Right ventricle myocardium superior (tissue), 1 donor: ENCODE measurements around the gene POU2AF1. TPM values are rescaled to one million over a fixed set of nuclear protein-coding genes. Genes with fewer than 3 reads are reported as not detected.

Source experiments
- ATAC-seq: fragments of 200-7000 bp; cut with Tn5 transposase; one replicate; pipeline ENCODE4 v1.9.1; 2020; ENCODE audit warnings: mild to moderate bottlenecking; ENCODE audit not compliant: poor library complexity
- DNase-seq: peaks from one replicate; pipeline ENCODE4 v3.0.0-alpha.2; 2020
- intact Hi-C: fragments of 100-400 bp; cut with DNase I; formaldehyde crosslinking; loops from one replicate; pipeline ENCODE4 v1.11.2; 2022
- long read RNA-seq: library from polyadenylated mRNA; unstranded; transcript quantifications from one replicate; pipeline ENCODE4 v2.0.0, GENCODE V29; 2021
- total RNA-seq: library from RNA; stranded (reverse); fragmentation: NEBNext Ultra II Directional; extraction: Animal tissue kit (Norgen Biotek cat#: 25700); gene quantifications from one replicate; pipeline ENCODE4 v1.2.1, GENCODE V29; 2021
- donor health status: DM: no; HTN: yes; CAD: no; lungs with severe emphysema.

The POU2AF1 gene, protein sequence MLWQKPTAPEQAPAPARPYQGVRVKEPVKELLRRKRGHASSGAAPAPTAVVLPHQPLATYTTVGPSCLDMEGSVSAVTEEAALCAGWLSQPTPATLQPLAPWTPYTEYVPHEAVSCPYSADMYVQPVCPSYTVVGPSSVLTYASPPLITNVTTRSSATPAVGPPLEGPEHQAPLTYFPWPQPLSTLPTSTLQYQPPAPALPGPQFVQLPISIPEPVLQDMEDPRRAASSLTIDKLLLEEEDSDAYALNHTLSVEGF
- total RNA-seq = 0.27 TPM
- long read RNA-seq = 0 reads

GRCh38 chr11:111378861-111379601 is at the start of gene POU2AF1:
POU2AF1 (minus strand) TSS chr11:111379275; CDS start chr11:111379177, 98 bp downstream.
- intact Hi-C loops = no loop called here
- ATAC-seq = peak; percentile 65
- DNase-seq = peak; percentile 46

- intact Hi-C loops = no loop called here
- no peak for ATAC-seq
These were observed 49.2 kb upstream of the POU2AF1 start for GRCh38 chr11:111428113-111428876.

GRCh38 chr11:111427471-111427912 is 48.4 kb upstream of the POU2AF1 start:
- no peak for DNase-seq
- intact Hi-C loops = no loop called here
- no peak for ATAC-seq

More at GRCh38 chr11:111428113-111428876, 49.2 kb upstream of the POU2AF1 start:
- DNase-seq = no peak

- ATAC-seq = no peak
These were observed 47.5 kb upstream of the POU2AF1 start for GRCh38 chr11:111426617-111427016.

DNA sequence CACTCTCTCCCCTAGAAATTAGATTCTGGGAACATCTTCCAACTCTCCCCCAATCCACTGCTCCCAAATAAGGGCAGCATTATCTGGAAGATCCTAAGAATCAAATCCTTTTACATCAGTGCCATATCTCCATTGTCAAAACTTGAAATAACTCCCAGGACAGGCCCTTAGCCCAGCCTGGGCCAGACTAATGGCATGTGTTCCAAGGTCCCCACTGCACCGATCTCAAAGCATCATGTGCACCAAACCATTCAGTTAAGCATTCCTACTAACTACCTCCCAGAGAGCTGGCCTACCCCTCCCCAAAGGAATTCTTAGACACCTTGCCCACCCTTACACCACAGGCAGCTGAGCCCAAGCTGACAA is 44.2 kb upstream of the POU2AF1 start:
- no peak for ATAC-seq
- intact Hi-C loops = loop anchor here (5.0 kb wide), 1 partner anchor 116 kb away; no protein-coding TSS in a partner anchor
- DNase-seq = no peak

More at GRCh38 chr11:111426617-111427016, 47.5 kb upstream of the POU2AF1 start:
- no peak for DNase-seq
- intact Hi-C loops = no loop called here

- intact Hi-C loops = loop anchor here (5.0 kb wide), 1 partner anchor 115 kb away; no protein-coding TSS in a partner anchor
- DNase-seq (peak; percentile 66), ATAC-seq (peak; percentile 90)
These were observed 43.6 kb upstream of the POU2AF1 start for GRCh38 chr11:111422494-111423249.

DNA sequence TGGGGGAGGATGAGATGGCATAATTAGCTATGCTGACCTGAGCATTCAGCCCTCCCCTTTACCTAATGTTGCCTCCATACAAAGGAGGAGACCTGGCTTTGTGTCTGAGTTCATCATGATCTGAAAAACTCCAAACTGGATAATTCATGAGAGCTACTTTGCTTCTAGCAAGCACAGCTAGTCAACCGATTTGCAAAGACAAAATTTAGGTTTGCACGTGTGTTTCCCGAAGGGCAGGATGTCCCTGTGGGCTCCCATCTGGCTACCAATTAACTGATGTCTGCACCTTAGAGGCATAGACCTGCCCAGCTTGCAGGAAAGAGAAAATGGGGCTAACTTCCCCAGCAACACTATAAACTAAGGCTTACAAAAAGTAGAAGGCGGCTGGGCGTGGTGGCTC is 42.2 kb upstream of the POU2AF1 start:
- ATAC-seq (no peak), DNase-seq (no peak)
- intact Hi-C loops = loop anchor here (5.0 kb wide), 1 partner anchor 114 kb away; no protein-coding TSS in a partner anchor

DNA sequence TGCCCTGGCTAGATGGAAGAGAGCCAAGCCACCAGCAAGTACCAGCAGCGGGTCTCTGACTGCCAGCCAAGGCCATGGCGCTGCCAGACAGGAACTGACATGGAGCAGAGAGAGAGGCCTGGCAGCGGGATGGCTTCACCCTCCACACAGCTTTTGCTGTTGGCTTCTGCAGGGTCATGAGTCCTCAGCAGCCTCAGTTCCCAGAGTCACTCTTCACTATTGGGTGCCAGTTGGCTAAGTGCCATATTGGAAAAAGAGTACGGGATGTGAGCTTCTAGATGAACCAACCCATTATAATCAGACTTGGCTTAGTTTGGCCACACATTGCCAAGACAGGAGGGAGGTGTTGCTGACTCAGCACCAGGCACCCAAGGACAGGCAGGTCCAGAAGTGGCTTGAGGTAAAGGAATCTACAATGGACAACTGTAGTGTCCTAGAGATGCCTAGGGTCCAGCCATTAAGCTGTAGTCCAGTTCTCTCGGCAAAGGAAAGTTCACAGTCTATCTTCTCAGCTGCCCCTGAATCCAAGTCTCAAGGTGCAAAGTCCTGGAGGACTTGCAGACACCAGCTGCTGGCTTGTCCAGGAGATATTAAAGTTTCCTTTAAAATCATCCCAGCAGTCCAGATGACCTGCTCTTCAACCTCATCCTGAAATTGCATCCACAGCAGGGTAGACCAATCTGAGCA is 40.7 kb upstream of the POU2AF1 start:
- ATAC-seq (no peak), DNase-seq (peak; percentile 49)
- intact Hi-C loops = loop anchor here (5.0 kb wide), 1 partner anchor 112 kb away; no protein-coding TSS in a partner anchor

DNA sequence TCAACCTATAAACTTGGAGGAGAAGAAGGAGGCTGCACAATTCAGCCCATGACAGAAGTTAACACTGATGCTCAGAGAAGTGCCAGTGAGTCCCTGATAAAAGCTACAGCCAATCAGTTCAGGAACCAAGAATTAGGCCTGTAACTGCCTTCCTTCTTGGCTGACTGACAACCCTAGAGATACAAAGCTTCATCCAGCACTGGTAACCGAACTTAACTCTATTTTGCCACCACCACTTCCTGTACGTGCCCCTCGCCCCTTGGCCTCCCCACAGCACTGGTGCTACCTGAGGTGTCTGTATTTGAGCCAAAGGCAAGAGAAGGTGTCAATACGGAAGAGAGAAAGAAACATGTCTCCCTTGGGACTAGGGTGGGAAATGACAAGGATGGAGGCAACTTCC is 40.1 kb upstream of the POU2AF1 start:
- ATAC-seq = no peak
- no peak for DNase-seq
- intact Hi-C loops = no loop called here

GRCh38 chr11:111418436-111418787 is 39.3 kb upstream of the POU2AF1 start:
- ATAC-seq (no peak), DNase-seq (no peak)
- intact Hi-C loops = no loop called here

DNA sequence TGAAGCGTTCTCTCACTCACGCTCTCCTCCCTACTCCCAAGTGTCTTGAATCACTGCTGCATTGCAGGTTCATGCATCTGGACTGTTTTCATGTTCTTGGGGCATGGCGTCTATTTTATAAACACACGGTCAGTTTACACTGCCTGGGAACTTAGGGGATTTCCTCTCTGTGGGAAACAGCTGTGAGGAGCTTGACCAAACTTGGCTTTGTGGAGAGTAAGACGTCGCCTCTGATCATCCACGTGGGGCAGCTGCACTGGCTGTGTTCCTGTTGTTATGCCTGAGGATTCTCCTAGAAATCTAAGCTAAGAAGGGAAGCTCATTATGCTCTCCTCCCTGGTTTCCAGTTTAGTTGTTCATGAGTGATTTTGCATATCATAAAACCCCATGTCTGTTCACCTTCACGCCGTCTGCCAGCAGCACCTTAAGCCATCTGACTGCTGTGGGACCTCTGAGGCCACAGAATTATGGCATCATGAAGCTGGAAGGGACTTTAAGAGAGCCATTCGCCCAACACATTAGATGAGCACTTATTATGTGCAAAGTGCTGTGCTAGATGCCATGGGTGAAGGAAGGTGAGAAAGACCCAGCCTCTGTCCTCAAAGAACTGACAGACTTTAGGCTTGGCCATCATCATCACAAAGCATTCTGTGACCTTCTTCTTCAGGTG is 38.8 kb upstream of the POU2AF1 start:
- DNase-seq = peak; percentile 66

GRCh38 chr11:111417011-111417765 is 38.1 kb upstream of the POU2AF1 start:
- peak; percentile 25 for ATAC-seq

More for the DNA sequence above, 38.8 kb upstream of the POU2AF1 start:
- intact Hi-C loops = no loop called here
- peak; percentile 86 for ATAC-seq

GRCh38 chr11:111416231-111416960 is 37.3 kb upstream of the POU2AF1 start:
- ATAC-seq (no peak), DNase-seq (no peak)
- intact Hi-C loops = no loop called here

More at GRCh38 chr11:111417011-111417765, 38.1 kb upstream of the POU2AF1 start:
- intact Hi-C loops = no loop called here
- no peak for DNase-seq

DNA sequence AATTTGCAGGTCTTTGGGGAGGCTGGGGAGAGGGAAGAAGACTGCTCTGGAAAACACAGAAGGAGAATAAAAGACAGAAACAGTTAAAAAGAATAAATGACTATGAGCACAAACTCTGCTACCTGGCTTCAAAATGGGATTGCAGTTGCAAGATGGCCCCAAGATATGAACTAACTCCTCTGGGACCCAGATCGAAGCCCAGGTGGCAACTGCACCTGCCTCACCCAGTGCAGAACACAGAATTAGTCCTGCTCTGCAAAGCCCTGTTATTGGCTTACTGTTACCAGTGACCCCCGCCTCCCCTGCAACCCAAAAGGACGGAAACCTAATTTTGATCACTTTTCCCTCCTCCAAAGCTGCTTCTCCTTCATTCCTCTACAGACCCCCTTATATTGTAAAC is 35.9 kb upstream of the POU2AF1 start:
- no peak for DNase-seq
- no peak for ATAC-seq
- intact Hi-C loops = no loop called here

DNA sequence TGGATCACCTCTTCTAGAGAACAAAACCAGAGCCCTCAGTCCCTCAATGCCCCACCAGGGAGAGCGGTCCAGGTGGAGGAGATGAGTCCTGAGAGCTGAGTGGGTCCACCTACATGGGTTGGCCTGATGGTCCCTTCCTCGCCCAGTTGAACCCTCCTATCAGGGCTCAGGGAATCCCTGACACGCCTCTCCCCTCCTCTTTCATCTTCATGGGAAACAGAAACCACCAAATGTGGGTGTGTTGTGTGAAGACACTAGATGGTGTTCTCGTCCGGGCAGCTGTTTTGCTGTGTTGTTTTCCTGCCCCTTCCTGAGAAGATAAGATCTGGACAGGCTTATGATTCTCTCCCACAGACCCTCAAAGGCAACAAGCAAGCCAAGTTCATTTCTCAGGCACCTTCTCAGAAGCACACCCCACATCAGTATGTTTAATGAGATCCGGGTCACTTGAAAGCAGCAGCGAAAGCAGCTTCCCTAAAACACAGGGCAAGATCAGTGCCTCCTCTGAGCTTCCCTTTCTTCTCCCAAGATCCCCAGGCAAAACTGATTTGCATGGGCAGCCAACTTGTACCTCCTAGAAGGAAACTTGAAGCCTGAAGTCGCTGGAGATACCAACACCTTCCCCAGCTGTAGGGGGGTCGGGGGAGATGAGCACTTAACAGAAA is 35.3 kb upstream of the POU2AF1 start:
- no peak for ATAC-seq
- intact Hi-C loops = no loop called here
- DNase-seq = no peak

GRCh38 chr11:111413849-111414248 is 34.8 kb upstream of the POU2AF1 start:
- DNase-seq = no peak
- ATAC-seq = no peak
- intact Hi-C loops = no loop called here
